GM15510 (cell line): ENCODE data around the gene TMEM87B.

Source experiments
- POLR2A ChIP-seq: IDR thresholded peaks from 3 replicates; pipeline ENCODE4 v1.6.1; 2011; ENCODE audit warnings: borderline replicate concordance; ENCODE audit not compliant: insufficient read length; ENCODE audit errors: extremely low read depth

TMEM87B gene

DNA sequence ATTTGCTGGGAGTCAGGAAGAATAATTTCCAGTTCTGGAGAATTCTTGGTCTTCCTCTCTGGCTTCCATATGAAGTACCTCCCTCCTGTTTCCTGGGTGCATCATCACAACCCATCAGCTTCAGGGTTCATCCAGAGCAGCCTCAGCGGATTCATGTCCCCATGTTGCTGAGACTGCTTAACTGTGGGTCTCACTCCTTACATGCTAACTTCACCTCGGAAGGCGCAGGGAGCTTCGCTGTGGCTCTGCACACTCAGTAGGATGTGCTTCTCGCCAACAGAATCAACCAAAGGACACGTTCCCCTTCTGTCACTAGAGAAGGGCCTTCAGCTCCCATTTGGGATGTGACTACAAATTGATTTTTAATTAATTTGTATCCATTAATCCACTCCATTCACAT is 107.3 kb downstream of the TMEM87B start:
- no peak for TF ChIP-seq POLR2A

GRCh38 chr2:112162956-112163355 is 107.9 kb downstream of the TMEM87B start:
- TF ChIP-seq POLR2A = no peak

DNA sequence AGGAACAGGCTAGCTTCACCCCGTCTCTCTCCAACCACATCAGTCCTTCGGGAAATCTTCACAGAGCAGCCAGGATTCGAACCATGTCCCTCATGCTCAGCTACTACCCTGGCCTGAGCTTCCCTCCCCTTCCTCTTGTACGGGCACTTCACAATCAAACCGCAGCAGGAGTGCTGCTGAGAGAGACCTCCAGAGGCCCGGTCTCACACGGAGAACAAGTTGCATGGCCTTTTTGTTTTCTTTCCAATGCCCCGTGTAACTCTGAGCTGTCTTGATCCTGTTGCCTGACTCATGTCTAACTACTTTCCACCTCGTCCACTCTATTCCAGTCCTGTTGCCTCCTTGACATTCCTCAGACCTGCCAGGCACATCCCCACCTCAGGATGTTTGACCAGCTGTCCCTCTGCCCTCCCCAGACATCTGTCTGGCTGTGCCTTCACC is 108.5 kb downstream of the TMEM87B start:
- TF ChIP-seq POLR2A = no peak

DNA sequence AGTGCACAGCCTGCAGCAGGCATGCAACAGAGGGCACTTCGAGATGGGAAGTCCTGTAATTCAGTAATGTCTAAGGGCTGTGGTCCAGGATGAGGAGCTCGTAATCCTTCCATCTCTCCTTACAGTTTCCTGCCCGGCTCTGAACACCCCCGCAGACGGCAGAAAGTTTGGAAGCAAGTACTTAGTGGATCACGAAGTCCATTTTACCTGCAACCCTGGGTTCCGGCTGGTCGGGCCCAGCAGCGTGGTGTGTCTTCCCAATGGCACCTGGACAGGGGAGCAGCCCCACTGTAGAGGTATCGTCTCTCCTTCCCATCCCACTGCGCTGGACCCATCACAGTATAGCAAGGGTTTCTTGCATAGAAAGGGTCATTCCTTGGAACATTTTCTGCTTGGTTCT is 109.8 kb downstream of the TMEM87B start:
- TF ChIP-seq POLR2A = no peak

DNA sequence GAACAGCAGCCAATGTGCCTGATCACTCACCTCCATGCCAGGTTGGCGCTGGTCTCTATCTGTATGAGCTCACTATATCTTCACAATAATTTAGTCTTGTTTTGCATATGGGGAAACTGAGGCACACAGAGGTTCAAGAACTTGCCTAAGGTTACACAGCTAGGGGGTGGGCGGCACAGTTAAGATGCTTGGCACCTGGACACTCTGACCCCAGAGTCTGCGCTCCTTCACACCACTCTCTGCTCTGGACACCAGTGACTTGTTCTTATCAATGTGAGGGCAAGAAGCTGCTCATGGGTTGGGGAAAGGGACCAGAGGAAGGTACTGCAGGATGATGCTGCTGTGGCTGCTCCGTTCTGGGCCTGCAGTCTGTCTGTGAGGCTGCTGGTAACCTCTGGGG is 110.2 kb downstream of the TMEM87B start:
- TF ChIP-seq POLR2A = no peak

DNA sequence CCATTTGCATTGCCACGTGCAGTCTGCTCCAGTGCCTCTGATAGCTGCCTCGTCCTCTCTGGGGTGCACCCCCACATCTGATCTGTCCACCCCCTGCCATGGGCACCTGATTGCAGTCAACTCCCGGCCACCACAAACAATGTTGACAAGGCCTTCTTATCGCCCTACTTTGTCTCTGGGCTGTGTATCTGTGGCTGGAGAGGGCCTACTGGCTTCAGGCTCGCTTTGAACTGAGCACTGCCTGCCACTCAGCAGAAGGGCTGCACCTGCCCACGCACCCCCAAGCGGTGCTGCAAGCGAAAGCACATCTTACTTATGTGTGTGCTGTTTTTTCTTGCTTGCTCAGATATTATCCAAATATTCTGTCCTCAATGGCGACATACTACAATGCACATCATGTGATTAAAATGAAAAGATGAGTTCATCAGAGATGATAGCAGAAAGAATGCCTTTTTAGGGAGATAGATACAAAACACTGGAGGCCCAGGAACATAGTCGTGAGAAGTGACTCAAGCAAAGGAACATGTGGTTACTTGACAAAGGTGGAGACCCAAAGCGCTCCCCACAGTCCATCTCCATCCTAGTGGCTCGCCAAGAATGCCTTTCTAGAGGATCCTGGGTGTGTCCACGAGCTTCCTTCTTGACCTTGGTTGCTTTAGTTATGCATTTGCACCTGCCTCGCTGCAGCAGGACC is 111.9 kb downstream of the TMEM87B start:
- no peak for TF ChIP-seq POLR2A

- no peak for TF ChIP-seq POLR2A
These were observed 113.5 kb downstream of the TMEM87B start for GRCh38 chr2:112168422-112169124.
